HepG2 (cell line): ENCODE results near the gene NCAPD2. TPM values are rescaled to one million over a fixed set of nuclear protein-coding genes. Genes with fewer than 3 reads are reported as not detected.
A peak's percentile ranks its signal among the peaks of the same experiment; 100 is the strongest.

Source experiments
- ATM ChIP-seq: fragments of 450-650 bp; IDR thresholded peaks from 2 replicates; pipeline ENCODE4 v1.7.1; 2017; ENCODE audit warnings: mild to moderate bottlenecking, borderline replicate concordance
- CCDC6 ChIP-seq: sonication (generic); formaldehyde crosslinking; IDR thresholded peaks from 2 replicates; pipeline ENCODE4 v1.8.1; 2022; ENCODE audit warnings: mild to moderate bottlenecking, missing genetic modification reagents, moderate library complexity
- FUBP1 ChIP-seq: sonication (generic); formaldehyde crosslinking; IDR thresholded peaks from 2 replicates; pipeline ENCODE4 v1.5.1; 2020; ENCODE audit warnings: missing genetic modification reagents, mild to moderate bottlenecking, borderline replicate concordance
- GLI4 ChIP-seq: sonication (generic); formaldehyde crosslinking; IDR thresholded peaks from 2 replicates; pipeline ENCODE4 v1.5.1; 2020; ENCODE audit warnings: missing genetic modification reagents, mild to moderate bottlenecking, moderate library complexity, borderline replicate concordance
- HOXA9 ChIP-seq: sonication (generic); formaldehyde crosslinking; IDR thresholded peaks from 2 replicates; pipeline ENCODE4 v1.8.1; 2022; ENCODE audit warnings: missing genetic modification reagents, mild to moderate bottlenecking, moderate library complexity, borderline replicate concordance
- KAT7 ChIP-seq: IDR thresholded peaks from 2 replicates; pipeline ENCODE4 v1.6.1; 2018; ENCODE audit warnings: borderline replicate concordance, missing compliant biosample characterization
- LBX2 ChIP-seq: sonication (generic); formaldehyde crosslinking; IDR thresholded peaks from 2 replicates; pipeline ENCODE4 v1.5.0; 2020; ENCODE audit warnings: missing genetic modification reagents, mild to moderate bottlenecking, borderline replicate concordance
- MXI1 ChIP-seq: IDR thresholded peaks from 3 replicates; pipeline ENCODE4 v1.6.1; 2012; ENCODE audit warnings: low read depth, low read length, inconsistent platforms, borderline replicate concordance
- MZF1 ChIP-seq: sonication (generic); formaldehyde crosslinking; IDR thresholded peaks from 2 replicates; pipeline ENCODE4 v1.8.1; 2023; ENCODE audit warnings: mild to moderate bottlenecking, missing genetic modification reagents, borderline replicate concordance
- PHB2 ChIP-seq: fragments of 450-650 bp; IDR thresholded peaks from 2 replicates; pipeline ENCODE4 v1.6.1; 2018; ENCODE audit not compliant: partially characterized antibody
- RCOR2 ChIP-seq: IDR thresholded peaks from 2 replicates; pipeline ENCODE4 v1.6.1; 2016; ENCODE audit warnings: missing biosample characterization, missing genetic modification reagents
- RFXANK ChIP-seq: IDR thresholded peaks from 2 replicates; pipeline ENCODE4 v1.6.1; 2016
- SRY ChIP-seq: sonication (generic); formaldehyde crosslinking; IDR thresholded peaks from 2 replicates; pipeline ENCODE4 v1.8.0; 2022; ENCODE audit warnings: mild to moderate bottlenecking, missing genetic modification reagents
- TFAP4 ChIP-seq: sonication (generic); IDR thresholded peaks from 2 replicates; pipeline ENCODE4 v1.6.1; 2016; ENCODE audit warnings: low read depth, borderline replicate concordance
- ZBTB46 ChIP-seq: sonication (generic); formaldehyde crosslinking; IDR thresholded peaks from 2 replicates; pipeline ENCODE4 v1.4.0; 2020; ENCODE audit warnings: mild to moderate bottlenecking, missing genetic modification reagents, borderline replicate concordance
- ZFAT ChIP-seq: sonication (generic); formaldehyde crosslinking; conservative IDR thresholded peaks from 2 replicates; pipeline ENCODE4 v1.8.1; 2023; ENCODE audit warnings: missing genetic modification reagents, inconsistent platforms
- ZNF296 ChIP-seq: sonication (generic); formaldehyde crosslinking; conservative IDR thresholded peaks from 2 replicates; pipeline ENCODE4 v1.5.0; 2020; ENCODE audit warnings: mild to moderate bottlenecking, missing genetic modification reagents
- ZNF547 ChIP-seq: sonication (generic); formaldehyde crosslinking; IDR thresholded peaks from 2 replicates; pipeline ENCODE4 v1.5.1; 2020; ENCODE audit warnings: mild to moderate bottlenecking, missing genetic modification reagents
- ZNF597 ChIP-seq: sonication (generic); formaldehyde crosslinking; IDR thresholded peaks from 2 replicates; pipeline ENCODE4 v1.5.0; 2020; ENCODE audit warnings: missing genetic modification reagents
- ZNF710 ChIP-seq: sonication (generic); formaldehyde crosslinking; IDR thresholded peaks from 2 replicates; pipeline ENCODE4 v1.5.0; 2020; ENCODE audit warnings: mild to moderate bottlenecking, missing genetic modification reagents, borderline replicate concordance
- polyA plus RNA-seq, 8 experiments: library from polyadenylated mRNA; depleted of rRNA in 3 of 8; stranded (reverse) in 7 of 8; unstranded in 1 of 8; fragments of >200 nt; fragmentation: Illumina TruSeq in 4 of 8; extraction: Trizol in 4 of 8; gene quantifications; 2 replicates each; pipeline versions ENCODE4 v1.2.1 to v1.2.3, GENCODE V29; 2011 to 2016; ENCODE audit warnings: low read depth in 4 of 8, missing spikeins in 1 of 8, mixed read lengths in 1 of 8; ENCODE audit not compliant: insufficient read depth in 1 of 8
- total RNA-seq, 5 experiments: library from RNA; depleted of rRNA; stranded (reverse); fragments of >200 nt; fragmentation: Illumina TruSeq; extraction: Trizol; gene quantifications; 2 replicates each; pipeline ENCODE4 v1.2.3, GENCODE V29; 2016; ENCODE audit warnings: low read depth in 1 of 5

The NCAPD2 gene
- total and polyA plus RNA-seq, 2 of the 13 experiments (the other 11 are each of a cell fraction or from before 2014, with no cell fraction given), result 51.1 to 65.6 TPM

- TF ChIP-seq FUBP1, result no peak
- no peak for TF ChIP-seq LBX2 (CRISPR knock-in tag)
- TF ChIP-seq ATM, result no peak
- TF ChIP-seq RCOR2 (CRISPR knock-in tag), result no peak
- TF ChIP-seq KAT7 (CRISPR knock-in tag), result 0 out of 2 replicates have a peak, but pooled peaks have one; percentile 31
- no peak for TF ChIP-seq RFXANK
- no peak for TF ChIP-seq ZFAT
- TF ChIP-seq ZNF296 (CRISPR knock-in tag), result no peak
- TF ChIP-seq MZF1 (CRISPR knock-in tag), result no peak
- TF ChIP-seq MXI1, result peak; percentile 58; the same call in 2 of the 3 replicates
- peak; percentile 60 for TF ChIP-seq ZNF710
- TF ChIP-seq PHB2, result no peak
- 0 out of 2 replicates have a peak, but pooled peaks have one; percentile 40 for TF ChIP-seq ZNF597 (CRISPR knock-in tag)
- TF ChIP-seq GLI4 (CRISPR knock-in tag), result 0 out of 2 replicates have a peak, but pooled peaks have one; percentile 36
- no peak; the same call in 1 of the 2 replicates for TF ChIP-seq CCDC6
- 0 out of 2 replicates have a peak, but pooled peaks have one; percentile 56 for TF ChIP-seq SRY (CRISPR knock-in tag)
- TF ChIP-seq ZNF547 (CRISPR knock-in tag), result no peak
- peak; percentile 82; the same call in 1 of the 2 replicates for TF ChIP-seq HOXA9
- TF ChIP-seq ZBTB46 (CRISPR knock-in tag), result no peak
- TF ChIP-seq TFAP4, result peak; percentile 21; the same call in 1 of the 2 replicates
Measured at GRCh38 chr12:6533923-6534694, 40.2 kb downstream of the NCAPD2 start, which contains the start of gene GAPDH (continued).
